Keratinocyte (primary cell): ENCODE results near the gene SCN8A. TPM values are rescaled to one million over a fixed set of nuclear protein-coding genes. Genes with fewer than 3 reads are reported as not detected.

Experiments
- DNase-seq: peaks from one replicate; pipeline ENCODE4 v3.0.0-alpha.2; 2011; ENCODE audit warnings: low read depth, missing footprints, low spot score
- FAIRE-seq: peaks from 2 replicates; lab custom pipeline; 2011; peaks lifted over from hg19 to GRCh38; lab: Jason Lieb, UNC
- H2AFZ ChIP-seq: 2 replicates; pipeline ENCODE4 v1.6.0; 2012; ENCODE audit warnings: low read length, control low read depth, inconsistent platforms; ENCODE audit not compliant: control insufficient read depth
- H3K27ac ChIP-seq: 2 replicates; pipeline ENCODE4 v1.5.1; 2011; ENCODE audit warnings: low read length; ENCODE audit not compliant: control insufficient read depth, insufficient read depth
- H3K27me3 ChIP-seq: 3 replicates; pipeline ENCODE4 v1.6.0; 2011; ENCODE audit warnings: low read length; ENCODE audit not compliant: control insufficient read depth, insufficient read depth; ENCODE audit errors: extremely low read depth
- H3K36me3 ChIP-seq, 2 experiments: 2 replicates in 1 of 2; 3 replicates in 1 of 2; pipeline ENCODE4 v1.5.1; 2011; ENCODE audit warnings: low read length in 2 of 2, mild to moderate bottlenecking in 1 of 2; ENCODE audit not compliant: control insufficient read depth in 2 of 2, insufficient read depth in 2 of 2; ENCODE audit errors: extremely low read depth in 1 of 2
- H3K4me1 ChIP-seq: 3 replicates; pipeline ENCODE4 v1.5.1; 2011; ENCODE audit warnings: low read length; ENCODE audit not compliant: control insufficient read depth, insufficient read depth; ENCODE audit errors: extremely low read depth
- H3K4me2 ChIP-seq: 3 replicates; pipeline ENCODE4 v1.6.0; 2011; ENCODE audit warnings: low read depth, low read length; ENCODE audit not compliant: control insufficient read depth, insufficient read depth; ENCODE audit errors: extremely low read depth
- H3K4me3 ChIP-seq, 3 experiments: fragments of 200-600 bp in 1 of 3; sonication (generic) in 1 of 3; 2 replicates in 2 of 3; 3 replicates in 1 of 3; pipeline ENCODE4 v1.5.1; 2011 to 2016; ENCODE audit warnings: low read length in 3 of 3, mild to moderate bottlenecking in 3 of 3, control low read depth in 2 of 3, inconsistent platforms in 1 of 3, low read depth in 1 of 3, mixed read lengths in 1 of 3, mixed run types in 1 of 3, moderate library complexity in 1 of 3; ENCODE audit not compliant: control insufficient read depth in 2 of 3, insufficient read depth in 2 of 3; ENCODE audit errors: extremely low read depth in 1 of 3
- H3K79me2 ChIP-seq: 2 replicates; pipeline ENCODE4 v1.6.0; 2012; ENCODE audit warnings: low read length; ENCODE audit not compliant: control insufficient read depth, insufficient read depth
- H3K9ac ChIP-seq: 3 replicates; pipeline ENCODE4 v1.6.0; 2011; ENCODE audit warnings: low read length; ENCODE audit not compliant: control insufficient read depth, insufficient read depth; ENCODE audit errors: extremely low read depth
- H3K9me1 ChIP-seq: 3 replicates; pipeline ENCODE4 v1.6.0; 2011; ENCODE audit warnings: low read length; ENCODE audit not compliant: control insufficient read depth, insufficient read depth; ENCODE audit errors: extremely low read depth
- H3K9me3 ChIP-seq: 2 replicates; pipeline ENCODE4 v1.5.1; 2012; ENCODE audit warnings: low read depth, low read length; ENCODE audit not compliant: control insufficient read depth
- H4K20me1 ChIP-seq: 3 replicates; pipeline ENCODE4 v1.6.0; 2011; ENCODE audit warnings: low read length; ENCODE audit not compliant: control insufficient read depth, insufficient read depth; ENCODE audit errors: extremely low read depth
- CTCF ChIP-seq, 3 experiments: IDR thresholded peaks in 1 of 3; conservative IDR thresholded peaks in 1 of 3; optimal IDR thresholded peaks in 1 of 3; 2 replicates in 2 of 3; 3 replicates in 1 of 3; pipeline versions ENCODE3 to v1.5.1; 2011; ENCODE audit warnings: low read length in 3 of 3, mild to moderate bottlenecking in 3 of 3, moderate library complexity in 2 of 3, control low read depth in 1 of 3, inconsistent platforms in 1 of 3; ENCODE audit not compliant: insufficient read depth in 2 of 3; ENCODE audit errors: extremely low read depth in 1 of 3
- EZH2 ChIP-seq: IDR thresholded peaks from one replicate; pipeline ENCODE4 v1.6.1; 2012; ENCODE audit warnings: inconsistent platforms, mild to moderate bottlenecking, low read length, moderate library complexity
- dilution Hi-C: fragments of 300-500 bp; cut with MboI; formaldehyde crosslinking; loops from one replicate; pipeline ENCODE4 v1.7.0; 2020; ENCODE audit warnings: low sequenced_read_pairs; ENCODE audit not compliant: extremely low pct_ligation_motif_present
- polyA plus RNA-seq, 5 experiments: library from polyadenylated mRNA; depleted of rRNA in 3 of 5; stranded (reverse) in 3 of 5; stranded (forward) in 1 of 5; unstranded in 1 of 5; fragments of >200 nt; gene quantifications; 1 replicate in 1 of 5; 2 replicates in 3 of 5; 3 replicates in 1 of 5; pipeline versions ENCODE4 v1.2.1 to v1.2.3, GENCODE V29; 2011 to 2012; ENCODE audit warnings: missing spikeins in 2 of 5, low read depth in 1 of 5, low replicate concordance in 1 of 5

SCN8A gene
- polyA plus RNA-seq, 1 donor (not counting 4 experiments of a cell fraction or from before 2014, with no cell fraction given): 1.1 TPM

- no peaks in the 10 kb centered on the region for H4K20me1 ChIP-seq
- H3K27ac ChIP-seq: no peak overlapping the region
- H3K79me2 ChIP-seq: no peaks in the 10 kb centered on the region
- dilution Hi-C loops: no loop called here
- H3K4me1 ChIP-seq: peaks cover 10% of the 10 kb centered on the region
- no peaks in the 10 kb centered on the region for H3K27me3 ChIP-seq
- TF ChIP-seq CTCF (optimal IDR thresholded peaks at IDR 0.05 in 1 of 3, IDR thresholded peaks at IDR 0.05 in 1 of 3, conservative IDR thresholded peaks at IDR 0.05 in 1 of 3; ENCODE audit: extremely low read depth in 1 of 3, insufficient read depth in 2 of 3, low read length in 3 of 3) (no peak), EZH2 (no peak)
- no peaks in the 10 kb centered on the region for H3K9me3 ChIP-seq
- no peak overlapping the region for H3K4me3 ChIP-seq
- no peaks in the 10 kb centered on the region for H3K9me1 ChIP-seq
- no peak for DNase-seq
- no peak overlapping the region for H2AFZ ChIP-seq
- H3K4me2 ChIP-seq: no peak overlapping the region
- H3K9ac ChIP-seq: no peak overlapping the region
- no peak for FAIRE-seq
- H3K36me3 ChIP-seq: no peaks in the 10 kb centered on the region
These were observed 207.5 kb downstream of the SCN8A start for GRCh38 chr12:51798501-51798900.

GRCh38 chr12:51801027-51801426 is 210.0 kb downstream of the SCN8A start:
- FAIRE-seq: no peak

More at GRCh38 chr12:51801027-51801426, 210.0 kb downstream of the SCN8A start:
- no peaks in the 10 kb centered on the region for H3K79me2 ChIP-seq
- no peaks in the 10 kb centered on the region for H3K9me3 ChIP-seq
- H2AFZ ChIP-seq: no peak overlapping the region
- peaks cover 10% of the 10 kb centered on the region for H3K4me1 ChIP-seq
- H3K27ac ChIP-seq: no peak overlapping the region
- no peaks in the 10 kb centered on the region for H4K20me1 ChIP-seq
- no peak overlapping the region for H3K4me3 ChIP-seq
- no peak overlapping the region for H3K9ac ChIP-seq
- DNase-seq: no peak
- H3K4me2 ChIP-seq: no peak overlapping the region
- TF ChIP-seq EZH2 (no peak), CTCF (optimal IDR thresholded peaks at IDR 0.05 in 1 of 3, IDR thresholded peaks at IDR 0.05 in 1 of 3, conservative IDR thresholded peaks at IDR 0.05 in 1 of 3; ENCODE audit: extremely low read depth in 1 of 3, insufficient read depth in 2 of 3, low read length in 3 of 3) (no peak)
- no peaks in the 10 kb centered on the region for H3K27me3 ChIP-seq
- dilution Hi-C loops: no loop called here
- no peaks in the 10 kb centered on the region for H3K36me3 ChIP-seq
- H3K9me1 ChIP-seq: no peaks in the 10 kb centered on the region
